IPS DF 19.7 (cell line): ENCODE measurements around the gene SPAG7.

Experiments
- DNase-seq: peaks from one replicate; pipeline ENCODE4 v3.0.0-alpha.2; 2013; ENCODE audit warnings: low read depth, low spot score

The SPAG7 gene

GRCh38 chr17:4950075-4950745, 17.4 kb downstream of the SPAG7 start:
- DNase-seq: no peak

- DNase-seq: no peak
Measured at GRCh38 chr17:4949321-4950074, 18.1 kb downstream of the SPAG7 start.

- no peak for DNase-seq
Measured at GRCh38 chr17:4948931-4949320, 18.7 kb downstream of the SPAG7 start.

DNA sequence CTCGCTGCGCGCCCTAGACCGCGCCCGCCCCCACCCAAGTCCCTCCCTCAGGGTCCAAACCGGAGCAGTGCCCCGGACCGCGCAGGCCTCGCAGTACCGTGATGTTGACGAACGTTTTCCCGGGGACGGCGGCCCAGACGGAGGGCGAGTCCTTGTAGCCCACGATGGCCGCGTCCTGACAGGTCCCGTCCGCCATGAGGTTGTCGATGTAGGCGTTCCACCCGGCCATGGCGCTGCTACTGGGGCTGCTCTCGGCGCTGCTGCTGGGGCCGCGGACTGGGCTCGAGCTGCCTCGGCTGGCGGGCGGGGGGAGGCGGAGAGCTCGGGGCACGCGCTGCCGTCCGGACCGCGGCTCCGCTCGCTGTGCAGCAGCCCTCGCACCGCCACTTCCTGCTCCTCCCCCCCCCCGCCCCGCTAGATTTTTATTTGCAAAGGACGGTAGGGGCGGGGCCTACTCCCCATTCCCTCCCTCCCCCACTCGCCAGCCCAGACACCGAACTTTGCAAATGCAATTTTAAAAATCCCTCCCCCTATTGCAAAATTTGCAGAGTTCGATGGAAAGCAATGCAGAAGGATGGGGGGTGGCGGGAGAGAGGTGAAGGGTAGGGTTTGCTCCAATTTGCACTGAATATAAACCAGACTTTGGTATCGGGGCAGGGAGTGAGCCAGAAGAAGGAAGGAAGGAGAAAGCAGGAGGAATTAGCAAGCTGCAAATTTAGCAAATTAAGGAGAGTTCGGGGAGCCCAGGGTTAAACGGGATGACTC, 19.3 kb downstream of the SPAG7 start, which contains the start of gene PFN1:
PFN1 (minus strand) TSS at position 365 of the 765 bp plus-strand sequence; CDS start at position 229, 136 bp downstream.
- no peak for DNase-seq

- no peak for DNase-seq
Measured at GRCh38 chr17:4947411-4948165, 20.0 kb downstream of the SPAG7 start.

- DNase-seq: no peak
Measured at GRCh38 chr17:4947010-4947410, 20.6 kb downstream of the SPAG7 start.

DNA sequence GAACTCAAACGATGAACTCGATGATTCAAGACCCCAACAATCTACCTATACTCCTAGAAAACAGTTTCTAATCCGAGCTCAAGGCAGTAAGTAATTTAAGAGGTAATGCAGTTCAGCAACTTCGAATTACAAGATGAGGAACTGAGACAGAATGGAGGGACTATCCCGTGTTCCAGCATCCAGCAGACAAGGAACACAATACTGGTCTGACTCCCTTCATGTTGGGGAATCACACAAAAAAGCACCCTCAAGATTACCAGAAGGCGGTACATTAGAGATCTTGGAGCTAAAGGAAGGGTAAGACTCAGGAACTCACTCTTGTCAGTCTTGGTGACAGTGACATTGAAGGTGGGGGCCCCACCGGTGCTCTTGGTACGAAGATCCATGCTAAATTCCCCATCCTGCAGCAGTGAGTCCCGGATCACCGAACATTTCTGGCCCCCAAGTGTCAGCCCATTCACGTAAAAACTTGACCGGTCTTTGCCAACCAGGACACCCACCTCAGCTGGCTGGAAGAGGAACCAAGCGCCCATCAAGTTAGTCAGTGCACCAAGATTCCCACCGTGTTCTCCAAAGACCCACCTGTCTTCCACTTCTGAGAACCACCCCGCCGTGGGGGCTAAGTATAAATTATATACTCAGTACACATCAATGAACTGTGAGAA, 21.2 kb downstream of the SPAG7 start:
- DNase-seq: no peak

GRCh38 chr17:4945944-4946280, 21.7 kb downstream of the SPAG7 start:
- no peak for DNase-seq

DNA sequence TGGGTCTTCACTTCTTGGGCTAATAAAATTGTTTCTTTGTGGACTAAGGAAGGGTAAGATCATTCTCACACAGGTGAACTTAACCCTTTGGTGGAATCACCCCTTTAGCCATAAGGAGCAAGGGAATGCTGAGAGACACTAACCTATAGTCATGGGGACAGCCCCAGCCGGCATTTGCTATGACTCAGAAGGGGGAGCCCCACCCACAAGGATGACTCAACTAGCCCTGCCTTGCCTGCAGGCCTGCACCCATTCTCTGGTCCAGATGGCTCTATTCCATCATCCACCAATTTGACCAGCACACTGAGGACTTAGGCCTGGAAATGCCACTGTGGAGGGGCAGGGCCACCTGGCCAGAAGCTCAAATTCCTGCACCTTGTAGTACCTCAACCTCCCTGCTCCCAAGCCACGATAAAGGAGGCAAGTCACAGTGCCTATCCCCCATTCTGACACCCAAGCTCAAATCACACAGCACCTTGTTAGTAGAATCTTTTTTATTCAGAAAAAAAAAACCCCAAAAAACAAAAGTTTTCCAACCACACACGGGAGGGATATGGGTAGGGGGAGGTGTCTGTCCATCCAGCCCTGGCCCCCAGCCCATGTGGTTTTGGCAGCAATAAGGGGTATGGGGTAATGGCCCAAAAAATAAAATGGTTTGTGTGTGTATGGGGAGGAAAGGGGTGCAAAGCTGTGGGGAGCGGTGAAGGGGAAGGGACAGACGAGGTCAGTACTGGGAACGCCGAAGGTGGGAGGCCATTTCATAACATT, 22.3 kb downstream of the SPAG7 start:
- DNase-seq: no peak

GRCh38 chr17:4944554-4945175, 23.0 kb downstream of the SPAG7 start:
- no peak for DNase-seq

GRCh38 chr17:4944163-4944553, 23.5 kb downstream of the SPAG7 start:
- no peak for DNase-seq

- no peak for DNase-seq
Measured at GRCh38 chr17:4942760-4943508, 24.7 kb downstream of the SPAG7 start.

DNA sequence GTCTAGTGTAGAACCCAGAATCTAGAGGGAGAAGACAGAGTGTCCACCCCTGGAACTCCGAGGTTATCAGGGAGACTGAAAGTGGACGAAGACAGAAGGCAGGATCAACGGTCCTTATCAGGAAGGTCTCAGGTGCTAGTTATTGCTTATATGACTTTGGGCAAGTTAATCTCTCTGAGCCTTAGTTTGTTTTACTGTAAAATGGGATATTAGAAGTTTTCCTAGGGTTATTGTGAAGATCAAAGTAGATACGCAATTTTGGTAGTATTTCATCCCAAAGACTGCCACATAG, 26.4 kb downstream of the SPAG7 start:
- no peak for DNase-seq

GRCh38 chr17:4940555-4941318, 26.9 kb downstream of the SPAG7 start:
- no peak for DNase-seq

GRCh38 chr17:4939796-4940554, 27.6 kb downstream of the SPAG7 start, which contains the start of the genes RNF167 and SLC25A11:
Gene RNF167 (plus strand): TSS chr17:4940268. CDS start chr17:4940910, 642 bp downstream.
Gene SLC25A11 (minus strand): TSS chr17:4940046. CDS start chr17:4939910, 136 bp downstream.
- peak; percentile 98 for DNase-seq

DNA sequence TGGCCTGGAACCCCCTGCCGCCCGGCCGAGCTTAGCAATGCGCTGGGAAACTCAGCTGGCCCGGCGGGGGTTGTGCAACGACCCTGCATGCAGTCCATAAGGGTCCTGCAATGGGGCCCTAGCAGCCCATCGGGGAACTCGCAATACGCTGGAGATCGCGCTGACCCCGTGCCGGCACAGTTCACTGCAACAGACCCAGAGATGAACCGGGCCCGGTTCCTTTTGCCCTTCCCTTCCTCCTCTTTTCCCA, 28.1 kb downstream of the SPAG7 start:
- DNase-seq: no peak

GRCh38 chr17:4938688-4939545, 28.7 kb downstream of the SPAG7 start:
- DNase-seq: no peak
